ENCODE results near the gene ZNF569. TPM values are rescaled to one million over a fixed set of nuclear protein-coding genes. Genes with fewer than 3 reads are reported as not detected.

The ZNF569 gene
- total and polyA plus RNA-seq, 2 of the 13 experiments (the other 11 are each of a cell fraction or from before 2014, with no cell fraction given) = 1.4 to 5.7 TPM

- TF ChIP-seq MNT (IDR thresholded peaks at IDR 0.05) = no peak
- TF ChIP-seq ZFP1 (CRISPR knock-in tag; IDR thresholded peaks at IDR 0.05) = 0 out of 2 replicates have a peak, but pooled peaks have one; percentile 21
- TF ChIP-seq TCF12 (IDR thresholded peaks at IDR 0.05) = no peak
- TF ChIP-seq TCF12 (CRISPR knock-in tag; IDR thresholded peaks at IDR 0.05) = peak; percentile 58; the same call in 1 of the 2 replicates
- peak; percentile 78; the same call in 1 of the 2 replicates for TF ChIP-seq ZHX1 (CRISPR knock-in tag; IDR thresholded peaks at IDR 0.05; ENCODE audit: low read depth)
- peak; percentile 47; the same call in 1 of the 2 replicates for TF ChIP-seq ZBTB2 (CRISPR knock-in tag; IDR thresholded peaks at IDR 0.05; ENCODE audit: low read depth)
- no peak for TF ChIP-seq HDAC6 (IDR thresholded peaks at IDR 0.05; ENCODE audit: low read depth, low read length)
- TF ChIP-seq SMAD3 (CRISPR knock-in tag; IDR thresholded peaks at IDR 0.05) = peak; percentile 90; the same call in 1 of the 2 replicates
- TF ChIP-seq ISL2 (CRISPR knock-in tag; IDR thresholded peaks at IDR 0.05) = peak; percentile 37; the same call in 1 of the 2 replicates
- peak; percentile 97 for TF ChIP-seq ARID4A (CRISPR knock-in tag; IDR thresholded peaks at IDR 0.05; ENCODE audit: borderline replicate concordance)
- TF ChIP-seq REST (IDR thresholded peaks at IDR 0.05; ENCODE audit: borderline replicate concordance in 1 of 2, low read depth in 1 of 2, low read length in 2 of 2) = no peak
- no peak for TF ChIP-seq MAFK (conservative IDR thresholded peaks at IDR 0.05 in 1 of 2, IDR thresholded peaks at IDR 0.05 in 1 of 2; ENCODE audit: low read length in 2 of 2)
- TF ChIP-seq JUN (CRISPR knock-in tag; IDR thresholded peaks at IDR 0.05) = no peak
- TF ChIP-seq ZNF563 (CRISPR knock-in tag; IDR thresholded peaks at IDR 0.05) = peak; percentile 60; the same call in 1 of the 2 replicates
Measured at GRCh38 chr19:37466798-37467607, at the start of gene ZNF569 (continued).

Measured in HepG2 (cell line).